Measurements from ENCODE around the gene TMEM52. TPM values are rescaled to one million over a fixed set of nuclear protein-coding genes. Genes with fewer than 3 reads are reported as not detected.
A peak's percentile ranks its signal among the peaks of the same experiment; 100 is the strongest.

The TMEM52 gene
- 1 to 10 TPM; 1.1 to 2.0 (median 1.7) TPM for polyA plus RNA-seq (ENCODE audit: insufficient read length in 4 of 4)

DNA sequence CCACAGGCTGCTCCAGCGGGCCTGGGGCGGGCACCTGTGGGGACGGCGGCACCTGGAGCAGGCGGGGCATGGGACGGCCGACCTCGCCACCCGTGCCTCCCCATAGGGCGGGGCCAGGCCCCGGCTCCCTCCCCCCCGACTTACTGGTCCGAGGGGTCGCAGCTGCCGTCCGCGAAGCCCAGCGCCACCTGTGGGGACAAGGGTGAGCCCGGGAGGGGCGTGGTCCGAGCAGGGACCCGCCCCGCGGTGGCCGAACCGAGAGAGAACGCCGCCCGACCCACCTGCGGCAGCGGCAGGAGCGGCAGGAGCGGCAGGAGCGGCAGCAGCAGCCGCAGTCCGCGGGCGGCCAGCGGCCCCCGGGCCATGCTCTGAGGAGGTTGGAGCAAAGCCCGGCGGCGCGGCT lies at the start of gene TMEM52:
TMEM52 (minus strand) TSS at position 379 of the 403 bp plus-strand sequence; CDS start at position 365, 14 bp downstream.
- peak in 1 of 4 donors; percentile 22 for DNase-seq (ENCODE audit: low read depth in 4 of 4, low spot score in 3 of 4)

GRCh38 chr1:1967879-1968278 lies 48.8 kb upstream of the TMEM52 start:
- no peak for DNase-seq (ENCODE audit: low read depth in 4 of 4, low spot score in 3 of 4)

- DNase-seq (ENCODE audit: low read depth in 4 of 4, low spot score in 3 of 4): no peak
Observed at GRCh38 chr1:1967151-1967550, 48.1 kb upstream of the TMEM52 start.

DNA sequence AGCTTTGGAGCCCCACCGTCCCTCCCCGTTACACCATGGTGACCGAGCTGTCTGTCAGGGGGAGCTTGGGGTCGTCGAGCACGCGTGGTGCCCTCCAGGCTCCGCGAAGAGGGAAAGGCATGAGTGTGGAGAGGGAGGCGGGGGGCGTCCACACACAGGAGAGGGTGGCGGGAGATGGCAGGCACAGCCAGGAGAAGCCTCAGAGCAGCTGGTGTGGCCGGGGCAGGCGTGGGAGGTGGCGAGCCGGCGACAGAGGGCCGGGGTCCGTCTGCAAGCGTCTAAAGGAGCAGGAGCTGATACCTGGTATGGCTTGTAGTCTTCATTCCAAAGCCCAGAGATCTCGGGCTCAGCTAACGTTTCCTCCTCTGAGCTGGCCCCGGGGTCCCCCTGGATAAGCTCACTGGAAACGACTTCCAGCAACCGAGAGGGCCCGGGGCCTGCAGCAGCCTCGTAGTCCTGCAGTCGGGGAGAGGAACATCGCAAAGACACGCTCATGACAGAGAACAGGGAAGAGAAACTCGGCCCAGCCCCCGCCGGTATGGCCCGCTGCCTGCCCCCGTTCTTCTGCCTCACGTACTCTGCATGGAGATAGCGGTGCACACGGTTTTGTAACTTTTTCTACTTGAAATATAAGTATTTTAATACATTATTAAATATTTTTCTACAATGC lies 47.1 kb upstream of the TMEM52 start:
- DNase-seq (ENCODE audit: low read depth in 4 of 4, low spot score in 3 of 4): no peak

DNA sequence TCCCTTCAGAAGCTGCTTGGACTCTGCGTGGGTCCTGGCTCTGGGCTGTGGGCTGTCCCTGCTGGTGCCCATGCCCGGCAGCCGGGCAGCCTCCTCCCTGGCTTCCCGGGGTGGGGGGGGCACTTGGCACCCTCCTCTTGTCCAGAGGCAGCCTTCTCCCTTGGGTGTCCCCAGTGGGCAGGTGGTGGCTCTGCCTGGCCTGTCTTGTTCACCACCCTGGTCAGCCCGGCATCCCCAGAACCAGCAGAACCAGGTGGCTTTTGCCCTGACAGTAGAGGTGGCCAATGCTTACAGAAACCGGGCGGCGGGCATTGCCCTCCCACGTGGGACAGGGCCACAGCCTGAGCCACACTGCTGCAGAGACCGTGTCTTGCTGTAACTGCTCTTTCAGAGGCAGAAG lies 46.5 kb upstream of the TMEM52 start:
- DNase-seq (ENCODE audit: low read depth in 4 of 4, low spot score in 3 of 4): no peak

- DNase-seq (ENCODE audit: low read depth in 4 of 4, low spot score in 3 of 4): no peak
Observed at GRCh38 chr1:1964811-1965210, 45.7 kb upstream of the TMEM52 start.

DNA sequence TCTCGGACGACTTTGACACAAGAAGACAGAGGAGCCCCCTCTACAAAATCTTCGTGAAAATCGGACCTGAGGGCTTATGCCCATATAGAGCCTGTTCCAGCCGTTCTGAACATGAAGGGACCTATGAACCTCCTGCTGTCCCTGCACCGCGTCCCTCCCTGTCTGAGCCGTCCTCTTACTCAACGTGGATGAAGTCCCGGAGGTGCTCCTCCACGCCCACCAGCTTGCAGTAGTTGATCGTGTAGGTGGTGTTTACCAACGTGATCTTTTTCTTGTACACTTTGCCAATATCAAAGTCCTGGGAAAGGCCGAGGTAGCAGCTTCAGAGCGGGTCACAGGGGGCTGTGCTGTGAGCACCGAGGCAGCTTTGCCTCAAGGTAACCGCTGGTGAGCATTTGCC lies 44.5 kb upstream of the TMEM52 start:
- no peak for DNase-seq (ENCODE audit: low read depth in 4 of 4, low spot score in 3 of 4)

DNA sequence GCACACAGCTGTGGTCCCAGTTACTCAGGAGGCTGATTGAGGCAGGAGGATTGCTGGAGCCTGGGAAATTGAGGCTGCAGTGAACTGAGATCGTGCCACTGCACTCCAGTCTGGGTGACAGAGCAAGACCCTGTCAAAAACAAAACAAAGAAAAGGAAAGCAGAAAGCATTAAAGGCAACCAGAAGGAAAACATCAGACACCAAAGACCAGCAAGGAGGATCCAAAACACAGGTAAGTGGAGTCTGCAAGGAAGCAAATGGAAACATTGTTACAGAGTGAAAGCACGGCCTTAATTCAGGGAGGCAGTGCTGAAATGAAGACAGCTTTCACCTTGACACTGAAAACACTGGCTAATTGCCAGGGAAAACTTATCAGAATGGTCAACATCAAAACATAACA lies 43.7 kb upstream of the TMEM52 start:
- DNase-seq (ENCODE audit: low read depth in 4 of 4, low spot score in 3 of 4): no peak

GRCh38 chr1:1960480-1961196 lies 41.6 kb upstream of the TMEM52 start:
- no peak for DNase-seq (ENCODE audit: low read depth in 4 of 4, low spot score in 3 of 4)

- DNase-seq (ENCODE audit: low read depth in 4 of 4, low spot score in 3 of 4): peak; percentile 53 to 70 (median 59)
Observed at GRCh38 chr1:1959840-1960479, 40.9 kb upstream of the TMEM52 start.

DNA sequence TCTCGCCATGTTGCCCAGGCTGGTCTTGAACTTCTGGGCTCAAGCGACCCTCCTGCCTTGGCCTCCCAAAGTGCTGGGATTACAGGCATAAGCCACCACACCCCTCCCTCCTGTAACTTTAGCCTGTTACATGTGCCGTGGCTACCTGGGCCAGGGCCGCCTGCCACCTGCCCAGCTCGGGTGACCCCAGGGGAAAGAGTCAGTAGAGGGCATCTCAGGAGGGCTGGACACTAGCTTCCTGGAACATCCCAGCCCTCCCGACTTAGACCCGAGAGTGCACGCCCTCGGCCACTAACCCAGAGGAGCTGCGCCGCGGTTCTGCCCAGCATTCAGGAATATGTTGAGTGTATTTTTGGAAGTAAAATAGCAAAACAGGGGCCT lies 40.4 kb upstream of the TMEM52 start:
- no peak for DNase-seq (ENCODE audit: low read depth in 4 of 4, low spot score in 3 of 4)

- no peak for DNase-seq (ENCODE audit: low read depth in 4 of 4, low spot score in 3 of 4)
Observed at GRCh38 chr1:1958071-1958541, 39.0 kb upstream of the TMEM52 start.

- DNase-seq (ENCODE audit: low read depth in 4 of 4, low spot score in 3 of 4): no peak
Observed at GRCh38 chr1:1957533-1957961, 38.5 kb upstream of the TMEM52 start.

GRCh38 chr1:1956586-1957532 lies 37.8 kb upstream of the TMEM52 start:
- DNase-seq (ENCODE audit: low read depth in 4 of 4, low spot score in 3 of 4): no peak

DNA sequence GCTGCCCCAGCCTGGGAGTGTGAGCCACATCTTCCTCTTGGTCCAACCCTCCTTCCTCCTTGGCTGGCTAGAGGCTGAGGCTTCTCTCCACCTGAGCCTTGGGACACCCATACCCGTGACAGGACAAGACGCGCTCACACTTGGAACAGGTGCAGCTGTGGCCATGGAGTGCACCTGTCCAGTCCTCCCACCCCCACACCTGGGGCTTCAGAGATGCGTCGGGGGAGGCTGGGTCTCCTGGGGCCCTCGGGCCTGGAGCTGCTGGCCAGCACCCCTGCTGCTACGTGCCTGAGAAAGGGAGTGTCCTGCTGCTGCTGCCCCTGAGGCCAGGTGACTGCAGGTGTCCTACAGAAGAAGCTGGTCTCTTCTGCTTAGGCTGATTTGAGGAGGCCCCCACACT lies 37.0 kb upstream of the TMEM52 start:
- no peak for DNase-seq (ENCODE audit: low read depth in 4 of 4, low spot score in 3 of 4)

DNA sequence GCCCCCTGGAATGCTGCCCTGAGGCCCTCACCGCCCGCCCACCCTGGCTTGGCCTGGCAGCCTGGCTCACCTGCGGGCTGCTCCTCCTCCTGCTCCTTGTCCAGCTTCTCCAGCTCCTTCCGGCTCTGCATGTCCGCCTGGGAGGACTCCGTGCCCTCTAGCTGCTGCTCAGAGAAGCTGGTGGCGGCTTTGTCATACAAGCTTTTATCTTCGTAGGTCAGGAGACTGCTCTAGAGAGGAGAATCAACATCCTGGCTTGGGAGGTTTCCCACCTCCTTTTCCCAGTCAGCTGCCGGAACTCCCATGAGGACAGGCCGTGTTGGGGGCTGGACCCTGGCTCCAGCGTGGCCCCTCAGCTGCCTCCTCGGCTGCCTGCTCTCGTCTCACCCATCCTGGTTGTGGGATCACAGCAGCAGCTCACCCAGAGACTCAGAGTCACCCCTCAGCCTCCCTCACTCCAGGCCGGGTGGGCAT lies 36.6 kb upstream of the TMEM52 start:
- DNase-seq (ENCODE audit: low read depth in 4 of 4, low spot score in 3 of 4): no peak

GRCh38 chr1:1954831-1955441 lies 35.9 kb upstream of the TMEM52 start:
- DNase-seq (ENCODE audit: low read depth in 4 of 4, low spot score in 3 of 4): no peak

- DNase-seq (ENCODE audit: low read depth in 4 of 4, low spot score in 3 of 4): no peak
Observed at GRCh38 chr1:1954015-1954414, 34.9 kb upstream of the TMEM52 start.

DNA sequence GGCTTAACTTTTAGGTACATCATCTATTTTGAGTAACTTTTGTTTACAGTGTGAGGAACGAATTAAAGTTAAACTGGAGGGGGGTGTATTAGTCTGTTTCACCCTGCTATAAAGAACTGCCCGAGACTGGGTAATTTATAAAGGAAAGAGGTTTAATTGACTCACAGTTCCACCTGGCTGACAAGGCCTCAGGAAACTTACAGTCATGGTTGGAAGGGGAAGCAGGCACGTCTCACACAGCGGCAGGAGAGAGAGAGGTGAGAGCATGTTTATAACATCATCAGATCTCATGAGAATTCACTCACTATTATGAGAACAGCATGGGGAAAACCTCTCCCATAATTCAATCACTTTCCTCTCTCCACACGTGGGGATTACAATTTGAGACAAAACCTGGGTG lies 31.9 kb upstream of the TMEM52 start:
- no peak for DNase-seq (ENCODE audit: low read depth in 4 of 4, low spot score in 3 of 4)

GRCh38 chr1:1948783-1949182 lies 29.7 kb upstream of the TMEM52 start:
- no peak for DNase-seq (ENCODE audit: low read depth in 4 of 4, low spot score in 3 of 4)
